Measurements from ENCODE around the gene DSCAM. TPM values are rescaled to one million over a fixed set of nuclear protein-coding genes. Genes with fewer than 3 reads are reported as not detected.

The DSCAM gene
- total and polyA plus RNA-seq, 4 donors, result 0.02 to 0.25 (median 0.09) TPM

DNA sequence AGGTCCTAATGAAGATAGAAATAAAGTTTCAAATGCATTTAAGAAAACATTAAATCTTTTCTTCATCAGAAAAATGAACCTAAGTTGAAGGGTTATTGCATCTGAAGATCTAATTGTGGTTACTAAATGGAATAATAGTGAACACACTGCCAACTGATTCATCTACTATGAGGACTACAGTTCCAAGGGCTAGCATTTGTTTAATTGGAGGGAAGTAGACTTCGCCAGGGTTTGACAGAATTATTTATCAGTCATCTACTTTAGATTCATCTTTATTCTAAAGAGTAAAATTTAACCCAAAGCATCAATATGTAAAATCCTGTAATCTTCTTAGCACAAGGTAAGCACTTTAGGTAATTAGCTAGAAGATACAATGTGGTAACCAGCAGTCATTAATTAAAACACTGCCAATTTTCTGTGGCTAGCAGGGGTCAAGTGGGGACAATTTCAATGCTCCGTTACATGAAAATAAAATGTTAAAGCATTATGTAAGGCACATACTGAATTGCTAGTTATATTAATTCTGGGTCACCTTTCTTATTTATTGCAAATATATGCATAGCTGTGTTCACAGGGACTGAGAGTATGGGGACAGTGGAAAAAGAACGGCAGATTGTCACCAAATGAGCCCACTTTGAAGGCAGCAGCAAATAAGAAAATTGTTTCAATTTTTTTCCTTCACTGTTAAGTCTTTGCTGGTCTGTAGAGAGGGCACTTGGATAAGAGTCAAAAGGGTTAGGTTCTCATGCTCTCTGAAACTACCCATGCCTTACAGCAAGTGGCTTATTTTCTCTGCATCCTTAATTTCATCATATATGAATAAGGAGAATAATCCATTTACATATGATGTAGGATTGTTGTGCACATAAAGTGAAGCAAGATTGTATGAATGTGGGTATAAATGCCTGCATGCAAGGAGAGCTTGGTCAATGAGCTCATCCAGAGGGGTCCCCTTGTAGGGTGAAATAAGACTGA, 563.8 kb downstream of the DSCAM start:
- Histone ChIP-seq H3K27me3 (ENCODE audit: control insufficient read depth in 3 of 3, insufficient read depth in 3 of 3, low read length in 2 of 3) (no peaks in the 10 kb centered on the region), H3K9ac (ENCODE audit: insufficient read depth in 1 of 2, low read length in 2 of 2) (no peak overlapping the region), H3K36me3 (ENCODE audit: control insufficient read depth in 4 of 4, insufficient read depth in 4 of 4, low read length in 4 of 4) (no peaks in the 10 kb centered on the region), H3K27ac (ENCODE audit: low read depth in 1 of 2, low read length in 1 of 2) (no peak overlapping the region), H3K4me3 (no peak overlapping the region), H3K9me3 (ENCODE audit: control insufficient read depth in 4 of 4, insufficient read depth in 3 of 4, low read length in 3 of 4) (peaks cover 0 to 7% (median 2%) of the 10 kb centered on the region in 4 donors), H3K4me1 (ENCODE audit: control insufficient read depth in 5 of 5, insufficient read depth in 5 of 5, low read length in 5 of 5) (no peaks in the 10 kb centered on the region)
- 81 to 84% methylated on average over 3 of the region's 3 CpGs for WGBS, 2 donors
- TF ChIP-seq, protein P1, sequence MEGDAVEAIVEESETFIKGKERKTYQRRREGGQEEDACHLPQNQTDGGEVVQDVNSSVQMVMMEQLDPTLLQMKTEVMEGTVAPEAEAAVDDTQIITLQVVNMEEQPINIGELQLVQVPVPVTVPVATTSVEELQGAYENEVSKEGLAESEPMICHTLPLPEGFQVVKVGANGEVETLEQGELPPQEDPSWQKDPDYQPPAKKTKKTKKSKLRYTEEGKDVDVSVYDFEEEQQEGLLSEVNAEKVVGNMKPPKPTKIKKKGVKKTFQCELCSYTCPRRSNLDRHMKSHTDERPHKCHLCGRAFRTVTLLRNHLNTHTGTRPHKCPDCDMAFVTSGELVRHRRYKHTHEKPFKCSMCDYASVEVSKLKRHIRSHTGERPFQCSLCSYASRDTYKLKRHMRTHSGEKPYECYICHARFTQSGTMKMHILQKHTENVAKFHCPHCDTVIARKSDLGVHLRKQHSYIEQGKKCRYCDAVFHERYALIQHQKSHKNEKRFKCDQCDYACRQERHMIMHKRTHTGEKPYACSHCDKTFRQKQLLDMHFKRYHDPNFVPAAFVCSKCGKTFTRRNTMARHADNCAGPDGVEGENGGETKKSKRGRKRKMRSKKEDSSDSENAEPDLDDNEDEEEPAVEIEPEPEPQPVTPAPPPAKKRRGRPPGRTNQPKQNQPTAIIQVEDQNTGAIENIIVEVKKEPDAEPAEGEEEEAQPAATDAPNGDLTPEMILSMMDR (IDR thresholded peaks at IDR 0.05; ENCODE audit: control extremely low read depth, extremely low read depth), result no peak
- ATAC-seq (ENCODE audit: insufficient read depth, low FRiP score) (no peak), DNase-seq (no peak)

DNA sequence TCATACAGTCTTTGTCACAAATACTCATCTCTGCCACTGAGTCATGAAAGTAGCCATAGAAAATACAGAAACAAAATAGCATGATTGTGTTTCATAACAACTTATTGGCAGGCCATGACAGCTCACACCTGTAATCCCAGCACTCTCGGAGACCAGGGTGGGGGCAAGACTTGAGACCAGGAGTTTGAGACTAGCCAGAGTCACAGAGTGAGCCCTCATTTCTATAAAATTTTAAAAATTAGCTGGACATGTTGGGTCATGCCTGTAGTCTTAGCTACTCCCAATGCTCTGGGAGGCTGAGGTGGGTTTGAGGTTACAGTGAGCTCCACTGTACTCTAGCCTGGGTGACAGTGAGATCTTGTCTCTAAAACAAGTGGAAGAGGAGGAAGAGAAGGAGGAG, 568.6 kb downstream of the DSCAM start:
- ATAC-seq (ENCODE audit: insufficient read depth, low FRiP score) (no peak), DNase-seq (no peak)
- no peak overlapping the region for H3K4me3 ChIP-seq
- H3K36me3 ChIP-seq (ENCODE audit: control insufficient read depth in 4 of 4, insufficient read depth in 4 of 4, low read length in 4 of 4), result no peaks in the 10 kb centered on the region
- WGBS, 2 donors, result 95 to 96% methylated on average over 1 of the region's 1 CpG
- no peak overlapping the region for H3K9ac ChIP-seq (ENCODE audit: insufficient read depth in 1 of 2, low read length in 2 of 2)
- H3K27me3 ChIP-seq (ENCODE audit: control insufficient read depth in 3 of 3, insufficient read depth in 3 of 3, low read length in 2 of 3), result no peaks in the 10 kb centered on the region
- TF ChIP-seq, protein P1 (IDR thresholded peaks at IDR 0.05; ENCODE audit: control extremely low read depth, extremely low read depth), result no peak
- H3K4me1 ChIP-seq (ENCODE audit: control insufficient read depth in 5 of 5, insufficient read depth in 5 of 5, low read length in 5 of 5), result no peaks in the 10 kb centered on the region
- peaks cover 0 to 4% (median 2%) of the 10 kb centered on the region in 4 donors for H3K9me3 ChIP-seq (ENCODE audit: control insufficient read depth in 4 of 4, insufficient read depth in 3 of 4, low read length in 3 of 4)
- H3K27ac ChIP-seq (ENCODE audit: low read depth in 1 of 2, low read length in 1 of 2), result no peak overlapping the region

DNA sequence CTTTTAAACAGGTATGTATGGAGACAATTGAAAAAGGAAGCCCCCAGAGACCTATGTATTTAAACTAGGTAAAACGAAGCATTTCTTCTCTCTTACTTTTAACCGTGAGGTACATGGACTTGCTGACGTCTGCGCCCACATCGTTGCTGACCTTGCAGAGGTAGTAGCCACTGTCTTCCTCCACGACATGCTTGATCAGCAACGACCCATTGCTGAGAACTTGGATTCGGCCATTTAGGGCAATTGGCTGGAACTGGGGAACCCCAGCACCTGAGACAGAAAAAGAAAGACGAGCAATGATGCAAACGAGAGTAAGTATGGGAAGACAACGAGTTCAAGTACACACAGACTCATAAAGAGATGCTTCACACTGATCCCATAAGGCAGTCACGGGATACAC, 571.0 kb downstream of the DSCAM start:
- H3K4me3 ChIP-seq, result no peak overlapping the region
- H3K27ac ChIP-seq (ENCODE audit: low read depth in 1 of 2, low read length in 1 of 2), result no peak overlapping the region
- WGBS, 2 donors, result 81 to 83% methylated on average over 12 of the region's 12 CpGs
- TF ChIP-seq, protein P1 (IDR thresholded peaks at IDR 0.05; ENCODE audit: control extremely low read depth, extremely low read depth), result no peak
- H3K27me3 ChIP-seq (ENCODE audit: control insufficient read depth in 3 of 3, insufficient read depth in 3 of 3, low read length in 2 of 3), result no peaks in the 10 kb centered on the region
- no peaks in the 10 kb centered on the region for H3K36me3 ChIP-seq (ENCODE audit: control insufficient read depth in 4 of 4, insufficient read depth in 4 of 4, low read length in 4 of 4)
- H3K4me1 ChIP-seq (ENCODE audit: control insufficient read depth in 5 of 5, insufficient read depth in 5 of 5, low read length in 5 of 5), result peaks cover 0 to 3% (median 0%) of the 10 kb centered on the region in 5 donors
- DNase-seq (no peak), ATAC-seq (ENCODE audit: insufficient read depth, low FRiP score) (no peak)
- H3K9me3 ChIP-seq (ENCODE audit: control insufficient read depth in 4 of 4, insufficient read depth in 3 of 4, low read length in 3 of 4), result peaks cover 0 to 4% (median 2%) of the 10 kb centered on the region in 4 donors
- H3K9ac ChIP-seq (ENCODE audit: insufficient read depth in 1 of 2, low read length in 2 of 2), result no peak overlapping the region

Measured in lung (tissue), 12 donors.